ENCODE data around the gene A4GNT.

DNA sequence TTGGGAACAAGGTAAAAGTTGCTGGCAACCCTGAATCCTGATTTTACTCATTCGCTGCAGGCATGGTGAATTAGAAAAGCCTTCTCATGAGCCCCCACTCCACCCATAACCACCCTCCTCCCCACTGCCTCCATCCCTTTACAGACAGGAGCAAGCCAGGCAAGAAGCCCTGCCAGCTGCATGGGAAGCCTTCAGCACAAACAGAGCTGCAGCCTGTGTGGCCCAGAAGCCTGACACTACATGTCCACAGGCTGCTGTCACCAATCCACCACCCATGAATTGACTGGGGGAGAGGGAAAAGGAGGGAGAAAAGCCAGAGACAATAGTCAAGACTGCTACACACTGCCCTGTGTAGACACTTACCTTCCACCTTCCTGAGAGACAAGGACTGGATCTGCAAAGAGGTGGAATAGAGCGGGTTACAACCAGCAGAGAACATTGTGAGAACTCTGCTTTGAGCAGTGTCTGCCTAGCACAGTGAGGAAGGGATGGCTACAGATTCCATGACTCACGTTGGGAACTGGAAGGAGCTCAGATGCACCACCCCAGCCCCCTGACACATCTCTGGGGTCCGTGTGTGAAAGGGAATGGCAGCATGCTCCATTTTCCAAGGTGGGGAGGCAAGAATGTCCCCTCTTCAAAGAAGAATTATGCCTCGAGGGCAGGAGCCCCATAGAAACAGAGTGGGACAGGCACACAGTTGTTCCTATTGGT lies 50.7 kb downstream of the A4GNT start:
- no peak for TF ChIP-seq GATA2 (IDR thresholded peaks at IDR 0.05; ENCODE audit: low read depth, low read length)
- TF ChIP-seq GATA3 (IDR thresholded peaks at IDR 0.05; ENCODE audit: low read depth, low read length) = no peak
